RPMI8226 (cell line): ENCODE results near the gene ATP2B2.
"Not testable (repeated sequence)": the region's sequence is repeated elsewhere in the genome, so short reads cannot be mapped to it uniquely, and the experiment has no call there.

ENCODE experiments used
- DNase-seq: peaks from one replicate; pipeline ENCODE4 v3.0.0-alpha.2; 2015

The ATP2B2 gene

GRCh38 chr3:10505050-10505790 lies at the start of gene ATP2B2:
TSS of gene ATP2B2 (minus strand) at chr3:10505586. CDS start at chr3:10449543, 56,043 bp downstream.
- DNase-seq = no peak

GRCh38 chr3:10554746-10555145 lies 49.4 kb upstream of the ATP2B2 start:
- no peak for DNase-seq

GRCh38 chr3:10554236-10554611 lies 48.8 kb upstream of the ATP2B2 start:
- DNase-seq = no peak

- DNase-seq = no peak
Measured at GRCh38 chr3:10553591-10554235, 48.3 kb upstream of the ATP2B2 start.

GRCh38 chr3:10552631-10552943 lies 47.2 kb upstream of the ATP2B2 start:
- peak; percentile 27 for DNase-seq

- DNase-seq = peak; percentile 53
Measured at GRCh38 chr3:10551821-10552630, 46.6 kb upstream of the ATP2B2 start.

- DNase-seq = no peak
Measured at GRCh38 chr3:10551139-10551538, 45.8 kb upstream of the ATP2B2 start.

- DNase-seq = no peak
Measured at GRCh38 chr3:10550705-10551104, 45.3 kb upstream of the ATP2B2 start.

- no peak for DNase-seq
Measured at GRCh38 chr3:10549617-10550230, 44.3 kb upstream of the ATP2B2 start.

- DNase-seq = no peak
Measured at GRCh38 chr3:10548992-10549391, 43.6 kb upstream of the ATP2B2 start.

GRCh38 chr3:10547841-10548783 lies 42.7 kb upstream of the ATP2B2 start:
- DNase-seq = no peak

- no peak for DNase-seq
Measured at GRCh38 chr3:10547413-10547812, 42.0 kb upstream of the ATP2B2 start.

GRCh38 chr3:10546820-10547263 lies 41.5 kb upstream of the ATP2B2 start:
- no peak for DNase-seq

GRCh38 chr3:10546181-10546624 lies 40.8 kb upstream of the ATP2B2 start:
- DNase-seq = no peak

GRCh38 chr3:10542518-10542917 lies 37.1 kb upstream of the ATP2B2 start:
- no peak for DNase-seq

GRCh38 chr3:10540347-10540746 lies 35.0 kb upstream of the ATP2B2 start:
- not testable (repeated sequence) for DNase-seq

- no peak for DNase-seq
Measured at GRCh38 chr3:10534066-10534465, 28.7 kb upstream of the ATP2B2 start.

- no peak for DNase-seq
Measured at GRCh38 chr3:10533737-10534023, 28.3 kb upstream of the ATP2B2 start.

GRCh38 chr3:10532939-10533736 lies 27.8 kb upstream of the ATP2B2 start:
- DNase-seq = no peak

- DNase-seq = no peak
Measured at GRCh38 chr3:10531031-10531430, 25.6 kb upstream of the ATP2B2 start.

- DNase-seq = no peak
Measured at GRCh38 chr3:10530241-10530640, 24.9 kb upstream of the ATP2B2 start.

- DNase-seq = no peak
Measured at GRCh38 chr3:10529809-10530208, 24.4 kb upstream of the ATP2B2 start.
